Omental fat pad (tissue), 4 donors: ENCODE results near the gene OTX2. TPM values are rescaled to one million over a fixed set of nuclear protein-coding genes. Genes with fewer than 3 reads are reported as not detected.

ENCODE experiments used
- ATAC-seq: fragments of 150-250 bp; one replicate; pipeline ENCODE4 v1.9.1; 2016; ENCODE audit warnings: mild to moderate bottlenecking, moderate library complexity; ENCODE audit not compliant: low FRiP score
- DNase-seq: peaks from one replicate; pipeline ENCODE4 v3.0.0-alpha.2; 2019; ENCODE audit warnings: low spot score
- CTCF ChIP-seq, 3 donors: fragments of 450-650 bp; IDR thresholded peaks; one replicate each; pipeline ENCODE4 v1.5.1; 2016 to 2017; ENCODE audit warnings: antibody characterized with exemption in 3 of 3, mild to moderate bottlenecking in 3 of 3, moderate library complexity in 2 of 3
- total RNA-seq, 4 donors: library from RNA; depleted of rRNA; stranded (reverse); fragments of >200 nt; gene quantifications; one replicate each; pipeline ENCODE4 v1.1.0, GENCODE V29; 2016

The OTX2 gene
- total RNA-seq, 4 donors from 2014 or later = not detected

GRCh38 chr14:56807386-56808109 lies 2.7 kb downstream of the OTX2 start:
- DNase-seq = no peak
- no peak for ATAC-seq
- TF ChIP-seq CTCF (IDR thresholded peaks at IDR 0.05) = no peak

GRCh38 chr14:56806760-56807159 lies 3.5 kb downstream of the OTX2 start:
- no peak for ATAC-seq
- no peak for DNase-seq
- TF ChIP-seq CTCF (IDR thresholded peaks at IDR 0.05) = no peak

GRCh38 chr14:56805992-56806727 lies 4.1 kb downstream of the OTX2 start:
- TF ChIP-seq CTCF (IDR thresholded peaks at IDR 0.05) = no peak
- DNase-seq = no peak

GRCh38 chr14:56805201-56805991 lies 4.9 kb downstream of the OTX2 start:
- no peak for DNase-seq
- no peak for TF ChIP-seq CTCF (IDR thresholded peaks at IDR 0.05)
- no peak for ATAC-seq

More at GRCh38 chr14:56805992-56806727, 4.1 kb downstream of the OTX2 start:
- no peak for ATAC-seq

- no peak for TF ChIP-seq CTCF (IDR thresholded peaks at IDR 0.05)
- DNase-seq (no peak), ATAC-seq (no peak)
Observed at GRCh38 chr14:56803816-56804535, 6.3 kb downstream of the OTX2 start.

GRCh38 chr14:56801920-56802319 lies 8.4 kb downstream of the OTX2 start:
- no peak for DNase-seq
- ATAC-seq = no peak
- no peak for TF ChIP-seq CTCF (IDR thresholded peaks at IDR 0.05)
